ENCODE measurements around the gene PRKAG1. TPM values are rescaled to one million over a fixed set of nuclear protein-coding genes. Genes with fewer than 3 reads are reported as not detected.

Gene PRKAG1
- total RNA-seq, 1 experiment from 2014 or later: 34.2 TPM

GRCh38 chr12:48977290-48978281 is 41.0 kb downstream of the PRKAG1 start:
- TF ChIP-seq, protein P1, sequence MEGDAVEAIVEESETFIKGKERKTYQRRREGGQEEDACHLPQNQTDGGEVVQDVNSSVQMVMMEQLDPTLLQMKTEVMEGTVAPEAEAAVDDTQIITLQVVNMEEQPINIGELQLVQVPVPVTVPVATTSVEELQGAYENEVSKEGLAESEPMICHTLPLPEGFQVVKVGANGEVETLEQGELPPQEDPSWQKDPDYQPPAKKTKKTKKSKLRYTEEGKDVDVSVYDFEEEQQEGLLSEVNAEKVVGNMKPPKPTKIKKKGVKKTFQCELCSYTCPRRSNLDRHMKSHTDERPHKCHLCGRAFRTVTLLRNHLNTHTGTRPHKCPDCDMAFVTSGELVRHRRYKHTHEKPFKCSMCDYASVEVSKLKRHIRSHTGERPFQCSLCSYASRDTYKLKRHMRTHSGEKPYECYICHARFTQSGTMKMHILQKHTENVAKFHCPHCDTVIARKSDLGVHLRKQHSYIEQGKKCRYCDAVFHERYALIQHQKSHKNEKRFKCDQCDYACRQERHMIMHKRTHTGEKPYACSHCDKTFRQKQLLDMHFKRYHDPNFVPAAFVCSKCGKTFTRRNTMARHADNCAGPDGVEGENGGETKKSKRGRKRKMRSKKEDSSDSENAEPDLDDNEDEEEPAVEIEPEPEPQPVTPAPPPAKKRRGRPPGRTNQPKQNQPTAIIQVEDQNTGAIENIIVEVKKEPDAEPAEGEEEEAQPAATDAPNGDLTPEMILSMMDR (IDR thresholded peaks at IDR 0.05; ENCODE audit: unreplicated experiment): peak; percentile 75
- no peak overlapping the region for H3K27ac Mint-ChIP-seq (ENCODE audit: unreplicated experiment)
- peaks cover 46% of the 10 kb centered on the region for H3K4me1 Mint-ChIP-seq (ENCODE audit: low read depth, unreplicated experiment)
- peak overlapping the region; percentile 61 for H3K4me3 Mint-ChIP-seq (ENCODE audit: low read depth, unreplicated experiment)
- H3K36me3 Mint-ChIP-seq (ENCODE audit: insufficient read depth, unreplicated experiment): peaks cover 16% of the 10 kb centered on the region
- H3K27me3 Mint-ChIP-seq (ENCODE audit: unreplicated experiment): peaks cover 100% of the 10 kb centered on the region
- H3K9me3 Mint-ChIP-seq (ENCODE audit: low read depth, unreplicated experiment): no peaks in the 10 kb centered on the region
- BruUV-seq (replicated peaks): no TSS peak
- DNase-seq: peak; percentile 69
- intact Hi-C loops (cut with micrococcal nuclease; ENCODE audit: unreplicated experiment): loop anchor here (10.0 kb wide), 1 partner anchor 123 kb away; the partner anchor contains the start of gene DDX23
- CTCF ChIA-PET: interaction anchor here (1.3 to 3.1 kb wide), 2 partner anchors 10 to 110 kb away, joined by 3 to 12 read pairs; no protein-coding TSS in a partner anchor

DNA sequence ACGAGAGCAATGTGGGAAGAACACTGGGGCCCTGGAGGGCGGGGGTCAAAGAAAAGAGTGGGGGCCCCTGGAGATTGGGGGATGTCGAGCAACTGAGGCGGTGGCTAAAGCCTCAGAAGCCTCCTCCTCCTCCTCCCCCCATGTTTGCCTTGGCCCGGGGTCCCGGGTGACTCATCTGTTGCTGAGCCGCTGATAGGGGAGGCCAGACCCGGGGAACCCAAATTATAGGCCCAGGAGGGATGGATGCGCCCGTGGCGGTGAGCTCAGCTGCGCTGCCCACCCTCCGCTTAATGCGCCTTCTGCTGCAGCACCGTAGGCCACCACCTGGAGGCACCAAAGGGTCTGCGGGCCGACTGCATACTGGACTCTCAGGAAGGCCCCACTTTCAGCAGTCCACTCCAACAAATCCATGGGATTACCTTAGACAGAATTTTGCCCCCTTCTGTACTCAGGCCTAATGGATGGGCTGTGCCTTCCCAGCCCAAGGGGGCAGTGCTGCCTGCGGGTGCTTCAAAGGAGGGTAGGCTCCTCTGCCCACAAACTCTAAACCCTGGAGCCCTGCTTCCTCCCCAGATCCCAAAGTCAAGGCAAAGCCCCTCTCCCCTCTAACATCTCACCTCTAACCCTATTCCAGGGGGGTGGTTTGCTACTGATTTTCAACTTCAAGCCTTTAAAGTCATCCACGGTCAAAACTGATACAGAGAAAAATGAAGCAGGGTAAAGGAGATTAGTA is 44.5 kb downstream of the PRKAG1 start:
- peaks cover 34% of the 10 kb centered on the region for H3K4me1 Mint-ChIP-seq (ENCODE audit: low read depth, unreplicated experiment)
- CTCF ChIA-PET: no interaction called here
- no peak overlapping the region for H3K4me3 Mint-ChIP-seq (ENCODE audit: low read depth, unreplicated experiment)
- H3K27me3 Mint-ChIP-seq (ENCODE audit: unreplicated experiment): peaks cover 93% of the 10 kb centered on the region
- H3K36me3 Mint-ChIP-seq (ENCODE audit: insufficient read depth, unreplicated experiment): peaks cover 6% of the 10 kb centered on the region
- no peaks in the 10 kb centered on the region for H3K9me3 Mint-ChIP-seq (ENCODE audit: low read depth, unreplicated experiment)
- peak; percentile 31 for DNase-seq
- H3K27ac Mint-ChIP-seq (ENCODE audit: unreplicated experiment): no peak overlapping the region
- TF ChIP-seq, protein P1 (IDR thresholded peaks at IDR 0.05; ENCODE audit: unreplicated experiment): peak; percentile 37
- no TSS peak for BruUV-seq (replicated peaks)
- intact Hi-C loops (cut with micrococcal nuclease; ENCODE audit: unreplicated experiment): loop anchor here (10.0 kb wide), 1 partner anchor 119 kb away; the partner anchor contains the start of gene DDX23

- no peak overlapping the region for H3K4me3 Mint-ChIP-seq (ENCODE audit: low read depth, unreplicated experiment)
- no peak overlapping the region for H3K27ac Mint-ChIP-seq (ENCODE audit: unreplicated experiment)
- H3K27me3 Mint-ChIP-seq (ENCODE audit: unreplicated experiment): peaks cover 93% of the 10 kb centered on the region
- intact Hi-C loops (cut with micrococcal nuclease; ENCODE audit: unreplicated experiment): loop anchor here (10.0 kb wide), 1 partner anchor 119 kb away; the partner anchor contains the start of gene DDX23
- TF ChIP-seq, protein P1 (IDR thresholded peaks at IDR 0.05; ENCODE audit: unreplicated experiment): no peak
- DNase-seq: no peak
- peaks cover 1% of the 10 kb centered on the region for H3K36me3 Mint-ChIP-seq (ENCODE audit: insufficient read depth, unreplicated experiment)
- H3K9me3 Mint-ChIP-seq (ENCODE audit: low read depth, unreplicated experiment): no peaks in the 10 kb centered on the region
- peaks cover 28% of the 10 kb centered on the region for H3K4me1 Mint-ChIP-seq (ENCODE audit: low read depth, unreplicated experiment)
- CTCF ChIA-PET: no interaction called here
- no TSS peak for BruUV-seq (replicated peaks)
Observed at GRCh38 chr12:48973531-48973930, 45.0 kb downstream of the PRKAG1 start.

DNA sequence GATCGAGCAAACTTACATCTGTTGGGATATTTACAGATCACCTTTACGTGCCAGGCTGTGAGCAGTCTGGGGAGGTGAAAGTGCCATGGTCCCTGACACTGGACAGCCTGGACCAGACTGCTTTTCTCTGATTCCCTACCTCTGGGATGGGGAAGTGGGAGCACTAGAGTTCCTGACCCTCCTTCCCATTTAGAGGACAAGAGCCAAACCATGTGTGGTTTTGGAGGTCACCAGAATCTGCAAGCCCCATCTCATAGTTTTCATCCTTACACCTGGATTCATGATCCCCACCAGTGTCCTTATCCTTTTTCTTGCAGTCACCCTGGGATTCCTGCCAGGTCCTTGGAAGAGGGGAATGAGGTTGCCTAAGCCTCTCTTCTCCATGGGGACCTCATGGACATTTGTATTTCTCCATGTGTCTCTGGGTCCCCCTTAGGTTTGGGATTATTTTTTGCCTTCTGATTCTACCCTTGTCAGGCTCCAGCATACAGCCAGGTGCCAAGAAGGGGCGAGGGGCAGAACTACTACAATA is 45.6 kb downstream of the PRKAG1 start:
- intact Hi-C loops (cut with micrococcal nuclease; ENCODE audit: unreplicated experiment): loop anchor here (10.0 kb wide), 1 partner anchor 118 kb away; the partner anchor contains the start of gene DDX23
- H3K27me3 Mint-ChIP-seq (ENCODE audit: unreplicated experiment): peaks cover 93% of the 10 kb centered on the region
- DNase-seq: no peak
- H3K4me3 Mint-ChIP-seq (ENCODE audit: low read depth, unreplicated experiment): no peak overlapping the region
- CTCF ChIA-PET: interaction anchor here (0.5 kb wide), 1 partner anchor 11 kb away, joined by 5 read pairs; no protein-coding TSS in a partner anchor
- H3K36me3 Mint-ChIP-seq (ENCODE audit: insufficient read depth, unreplicated experiment): no peaks in the 10 kb centered on the region
- no TSS peak for BruUV-seq (replicated peaks)
- TF ChIP-seq, protein P1 (IDR thresholded peaks at IDR 0.05; ENCODE audit: unreplicated experiment): no peak
- no peaks in the 10 kb centered on the region for H3K9me3 Mint-ChIP-seq (ENCODE audit: low read depth, unreplicated experiment)
- H3K4me1 Mint-ChIP-seq (ENCODE audit: low read depth, unreplicated experiment): peaks cover 27% of the 10 kb centered on the region
- H3K27ac Mint-ChIP-seq (ENCODE audit: unreplicated experiment): no peak overlapping the region

Measured in Calu3 (cell line).